ENCODE data around the gene QKI.

DNA sequence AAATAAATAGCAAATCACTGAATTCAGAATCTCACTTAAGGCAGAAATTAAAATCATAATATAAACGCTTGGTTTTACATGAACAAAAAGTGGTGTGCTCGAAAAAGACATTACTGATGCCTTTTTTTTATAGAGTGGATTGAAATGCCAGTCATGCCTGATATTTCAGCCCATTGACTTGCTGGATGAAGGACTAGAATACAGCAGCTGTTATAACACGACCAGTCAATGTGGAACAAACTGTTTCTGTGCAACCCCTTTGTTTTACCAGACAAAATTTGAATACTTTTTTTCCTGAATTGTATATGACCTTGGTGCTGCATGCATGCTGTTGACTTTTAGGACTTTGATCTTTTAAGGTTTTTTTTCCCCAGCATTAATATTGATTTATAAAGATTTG is 150.0 kb downstream of the QKI start:
- TF ChIP-seq, protein P1, sequence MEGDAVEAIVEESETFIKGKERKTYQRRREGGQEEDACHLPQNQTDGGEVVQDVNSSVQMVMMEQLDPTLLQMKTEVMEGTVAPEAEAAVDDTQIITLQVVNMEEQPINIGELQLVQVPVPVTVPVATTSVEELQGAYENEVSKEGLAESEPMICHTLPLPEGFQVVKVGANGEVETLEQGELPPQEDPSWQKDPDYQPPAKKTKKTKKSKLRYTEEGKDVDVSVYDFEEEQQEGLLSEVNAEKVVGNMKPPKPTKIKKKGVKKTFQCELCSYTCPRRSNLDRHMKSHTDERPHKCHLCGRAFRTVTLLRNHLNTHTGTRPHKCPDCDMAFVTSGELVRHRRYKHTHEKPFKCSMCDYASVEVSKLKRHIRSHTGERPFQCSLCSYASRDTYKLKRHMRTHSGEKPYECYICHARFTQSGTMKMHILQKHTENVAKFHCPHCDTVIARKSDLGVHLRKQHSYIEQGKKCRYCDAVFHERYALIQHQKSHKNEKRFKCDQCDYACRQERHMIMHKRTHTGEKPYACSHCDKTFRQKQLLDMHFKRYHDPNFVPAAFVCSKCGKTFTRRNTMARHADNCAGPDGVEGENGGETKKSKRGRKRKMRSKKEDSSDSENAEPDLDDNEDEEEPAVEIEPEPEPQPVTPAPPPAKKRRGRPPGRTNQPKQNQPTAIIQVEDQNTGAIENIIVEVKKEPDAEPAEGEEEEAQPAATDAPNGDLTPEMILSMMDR (conservative IDR thresholded peaks at IDR 0.05) = no peak
- no peak for TF ChIP-seq EZH2 (IDR thresholded peaks at IDR 0.05; ENCODE audit: low read depth)

Data from PC-9 (cell line).